K562 (cell line): ENCODE data around the gene RGS3. TPM values are rescaled to one million over a fixed set of nuclear protein-coding genes. Genes with fewer than 3 reads are reported as not detected.

Experiments
- ZNF407 ChIP-seq: fragments of 450-650 bp; IDR thresholded peaks from 2 replicates; pipeline ENCODE4 v1.6.1; 2016; ENCODE audit warnings: low read depth
- polyA plus RNA-seq, 8 experiments: library from polyadenylated mRNA; depleted of rRNA in 4 of 8; stranded (reverse) in 5 of 8; unstranded in 3 of 8; fragments of >200 nt; fragmentation: Nextera tagmentation in 2 of 8; fragmentation: Illumina TruSeq in 1 of 8; extraction: Ambion mirVana in 2 of 8; extraction: Trizol in 1 of 8; gene quantifications; 2 replicates each; pipeline versions ENCODE4 v1.2.1 to v1.2.3, GENCODE V29; 2011 to 2014; ENCODE audit warnings: inconsistent platforms in 1 of 8, missing spikeins in 1 of 8
- total RNA-seq, 7 experiments: library from RNA; depleted of rRNA in 6 of 7; stranded (reverse); fragments of >200 nt in 6 of 7; fragmentation: Illumina TruSeq in 2 of 7; extraction: Trizol in 2 of 7; gene quantifications; 2 replicates each; pipeline versions ENCODE4 v1.2.1 to v1.2.3, GENCODE V29; 2011 to 2021; ENCODE audit warnings: low replicate concordance in 1 of 7

The RGS3 gene
- total and polyA plus RNA-seq, 9 of the 15 experiments (the other 6 are each of a cell fraction or from before 2014, with no cell fraction given) = 0.08 to 2.9 (median 0.95) TPM

GRCh38 chr9:113574441-113575262, 111.1 kb downstream of the RGS3 start (continued):
- no peak for TF ChIP-seq ZNF407
